ENCODE measurements around the gene SLC5A11. TPM values are rescaled to one million over a fixed set of nuclear protein-coding genes. Genes with fewer than 3 reads are reported as not detected.

SLC5A11 gene
- total RNA-seq, 1 experiment from 2014 or later, result not detected

DNA sequence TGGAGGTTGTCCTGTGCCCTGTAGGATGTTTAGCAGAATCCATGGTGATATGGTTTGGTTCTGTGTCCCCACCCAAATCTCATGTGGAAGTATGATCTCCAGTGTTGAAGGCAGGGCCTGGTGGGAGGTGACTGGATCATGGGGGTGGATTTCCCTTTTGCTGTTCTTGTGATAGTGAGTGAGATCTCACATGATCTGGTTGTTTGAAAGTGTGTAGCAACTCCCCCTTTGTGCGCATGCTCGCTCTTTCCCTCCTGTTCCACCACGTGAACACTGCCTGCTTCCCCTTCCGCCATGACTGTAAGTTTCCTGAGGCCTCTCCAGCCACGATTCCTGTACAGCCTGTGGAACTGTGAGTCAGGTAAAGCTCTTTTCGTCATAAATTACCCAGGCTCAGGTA is 107.5 kb downstream of the SLC5A11 start:
- Mint-ChIP-seq H3K4me3 (ENCODE audit: low read depth, unreplicated experiment) (no peak overlapping the region), H3K4me1 (ENCODE audit: low read depth, unreplicated experiment) (no peaks in the 10 kb centered on the region), H3K9me3 (ENCODE audit: low read depth, unreplicated experiment) (no peaks in the 10 kb centered on the region), H3K27ac (ENCODE audit: unreplicated experiment) (no peak overlapping the region), H3K27me3 (ENCODE audit: unreplicated experiment) (no peaks in the 10 kb centered on the region), H3K36me3 (ENCODE audit: insufficient read depth, unreplicated experiment) (peaks cover 30% of the 10 kb centered on the region)
- DNase-seq, result no peak
- intact Hi-C loops (cut with micrococcal nuclease; ENCODE audit: unreplicated experiment), result no loop called here
- BruUV-seq (replicated peaks), result no TSS peak
- CTCF ChIA-PET, result no interaction called here
- no peak for TF ChIP-seq CTCF (IDR thresholded peaks at IDR 0.05; ENCODE audit: unreplicated experiment)

DNA sequence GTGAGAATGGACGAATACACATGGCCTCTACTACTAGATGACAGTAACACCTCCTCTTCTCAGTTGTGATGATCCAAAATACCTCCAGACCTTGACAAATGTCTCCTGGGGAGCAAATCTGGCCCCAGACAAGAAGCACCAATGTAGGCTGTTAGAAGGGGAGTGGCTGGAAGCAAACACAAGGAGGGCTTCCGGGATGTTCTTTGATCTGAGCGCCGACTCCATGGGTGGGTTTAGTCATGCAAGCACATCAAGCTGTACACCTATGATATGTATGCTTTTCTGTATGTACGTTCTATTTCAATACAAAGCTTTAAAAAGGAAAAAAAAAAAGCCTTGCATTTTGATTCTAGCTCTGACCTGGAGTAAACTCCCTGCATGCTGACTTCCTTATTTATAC is 108.0 kb downstream of the SLC5A11 start:
- BruUV-seq (replicated peaks), result no TSS peak
- H3K36me3 Mint-ChIP-seq (ENCODE audit: insufficient read depth, unreplicated experiment), result peaks cover 30% of the 10 kb centered on the region
- no peak overlapping the region for H3K4me3 Mint-ChIP-seq (ENCODE audit: low read depth, unreplicated experiment)
- H3K27ac Mint-ChIP-seq (ENCODE audit: unreplicated experiment), result no peak overlapping the region
- intact Hi-C loops (cut with micrococcal nuclease; ENCODE audit: unreplicated experiment), result no loop called here
- CTCF ChIA-PET, result no interaction called here
- H3K4me1 Mint-ChIP-seq (ENCODE audit: low read depth, unreplicated experiment), result no peaks in the 10 kb centered on the region
- H3K9me3 Mint-ChIP-seq (ENCODE audit: low read depth, unreplicated experiment), result no peaks in the 10 kb centered on the region
- no peak for TF ChIP-seq CTCF (IDR thresholded peaks at IDR 0.05; ENCODE audit: unreplicated experiment)
- H3K27me3 Mint-ChIP-seq (ENCODE audit: unreplicated experiment), result no peaks in the 10 kb centered on the region
- no peak for DNase-seq

DNA sequence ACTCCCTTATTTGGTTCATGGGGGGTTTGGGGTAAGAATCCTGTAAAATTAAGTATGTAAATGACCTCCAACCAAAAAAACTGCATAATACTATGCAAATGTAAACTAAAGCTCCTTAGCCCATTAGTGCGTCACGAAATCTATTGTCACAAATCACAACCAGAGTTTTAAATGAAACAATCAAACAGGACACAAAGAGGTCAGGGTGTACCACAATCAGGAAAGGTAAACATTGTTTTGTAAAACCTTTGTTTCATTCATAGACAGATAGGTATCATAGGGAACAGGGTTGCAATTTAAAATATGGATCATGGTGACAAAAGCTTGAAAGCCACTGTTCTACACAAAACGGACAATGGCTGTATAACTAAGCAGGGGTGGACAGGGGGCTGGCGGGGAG is 108.4 kb downstream of the SLC5A11 start:
- Mint-ChIP-seq H3K27ac (ENCODE audit: unreplicated experiment) (no peak overlapping the region), H3K4me3 (ENCODE audit: low read depth, unreplicated experiment) (no peak overlapping the region), H3K9me3 (ENCODE audit: low read depth, unreplicated experiment) (no peaks in the 10 kb centered on the region), H3K27me3 (ENCODE audit: unreplicated experiment) (no peaks in the 10 kb centered on the region), H3K36me3 (ENCODE audit: insufficient read depth, unreplicated experiment) (peaks cover 28% of the 10 kb centered on the region), H3K4me1 (ENCODE audit: low read depth, unreplicated experiment) (no peaks in the 10 kb centered on the region)
- no TSS peak for BruUV-seq (replicated peaks)
- no peak for TF ChIP-seq CTCF (IDR thresholded peaks at IDR 0.05; ENCODE audit: unreplicated experiment)
- intact Hi-C loops (cut with micrococcal nuclease; ENCODE audit: unreplicated experiment), result no loop called here
- CTCF ChIA-PET, result no interaction called here
- no peak for DNase-seq

DNA sequence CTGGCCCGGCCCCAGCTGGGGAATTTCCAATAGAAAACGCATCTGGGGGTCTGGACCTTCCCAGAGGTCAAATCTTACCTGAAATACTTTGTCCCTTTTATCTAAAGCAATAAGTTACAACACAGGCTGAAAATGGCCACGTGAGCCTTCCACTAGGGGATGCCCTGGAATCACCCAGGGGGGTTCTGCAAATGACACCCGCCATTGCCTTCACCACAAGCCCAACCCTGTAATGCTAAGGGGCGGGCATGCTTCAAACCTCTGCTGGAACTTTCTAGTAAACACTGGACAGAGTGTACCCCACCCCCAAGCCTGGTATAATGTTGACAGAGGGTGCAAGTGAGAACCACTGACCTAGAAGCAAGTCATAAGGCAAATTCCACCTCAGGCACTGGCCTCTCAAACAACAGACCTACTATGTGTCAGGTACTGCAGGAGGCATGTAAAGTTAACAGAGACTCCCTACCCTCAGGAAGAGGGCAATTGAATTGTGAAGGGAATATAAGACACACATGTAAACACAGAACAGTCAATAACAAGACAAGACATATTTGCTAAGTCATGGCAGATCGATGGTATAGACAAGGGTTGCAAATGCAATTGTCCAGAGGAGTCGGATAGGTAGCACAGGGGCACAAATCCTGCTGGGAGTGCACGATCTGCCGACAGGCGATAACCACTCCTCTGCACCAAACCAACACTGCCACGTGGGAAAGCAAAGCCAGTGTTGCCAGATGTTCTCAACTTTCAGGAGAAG is 110.4 kb downstream of the SLC5A11 start:
- no peaks in the 10 kb centered on the region for H3K4me1 Mint-ChIP-seq (ENCODE audit: low read depth, unreplicated experiment)
- no peaks in the 10 kb centered on the region for H3K9me3 Mint-ChIP-seq (ENCODE audit: low read depth, unreplicated experiment)
- no TSS peak for BruUV-seq (replicated peaks)
- H3K4me3 Mint-ChIP-seq (ENCODE audit: low read depth, unreplicated experiment), result no peak overlapping the region
- DNase-seq, result no peak
- H3K27ac Mint-ChIP-seq (ENCODE audit: unreplicated experiment), result peak overlapping the region; percentile 31
- CTCF ChIA-PET, result no interaction called here
- peaks cover 25% of the 10 kb centered on the region for H3K36me3 Mint-ChIP-seq (ENCODE audit: insufficient read depth, unreplicated experiment)
- TF ChIP-seq CTCF (IDR thresholded peaks at IDR 0.05; ENCODE audit: unreplicated experiment), result no peak
- intact Hi-C loops (cut with micrococcal nuclease; ENCODE audit: unreplicated experiment), result no loop called here
- H3K27me3 Mint-ChIP-seq (ENCODE audit: unreplicated experiment), result no peaks in the 10 kb centered on the region
